Measurements from ENCODE around the gene COPB2.
"Not testable (repeated sequence)": the region's sequence is repeated elsewhere in the genome, so short reads cannot be mapped to it uniquely, and the experiment has no call there.

COPB2 gene

GRCh38 chr3:139418144-139418543, 28.7 kb upstream of the COPB2 start:
- Histone ChIP-seq H3K4me3 (replicated peaks; ENCODE audit: low read depth, low read length) (no peak overlapping the region), H3K36me3 (ENCODE audit: control insufficient read depth, insufficient read depth, low read length) (peaks cover 2% of the 10 kb centered on the region), H3K27me3 (replicated peaks; ENCODE audit: control insufficient read depth, insufficient read depth, low read length) (no peaks in the 10 kb centered on the region)
- DNase-seq (ENCODE audit: extremely low read depth, insufficient read length): no peak
- TF ChIP-seq CTCF (IDR thresholded peaks at IDR 0.05; ENCODE audit: insufficient read depth, low read length, poor library complexity, severe bottlenecking): no peak

DNA sequence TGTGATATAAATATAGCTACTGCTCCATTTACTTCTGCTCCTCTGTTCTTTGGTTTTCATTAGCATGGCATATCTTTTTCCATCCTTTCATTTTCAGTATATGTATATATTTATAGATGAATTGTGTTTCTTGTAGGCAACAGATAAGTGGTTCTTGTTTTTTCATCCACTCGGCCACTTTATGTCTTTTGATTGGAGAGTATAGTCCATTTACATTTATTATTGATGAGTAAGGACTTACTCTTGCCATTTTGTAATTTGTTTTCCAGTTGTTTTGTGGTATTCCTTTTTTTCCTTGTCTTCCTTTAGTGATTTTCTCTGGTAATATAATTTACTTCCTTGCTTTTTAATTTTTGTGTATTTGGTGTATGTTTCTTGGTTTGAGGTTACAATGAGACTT, 26.8 kb upstream of the COPB2 start:
- Histone ChIP-seq H3K27me3 (replicated peaks; ENCODE audit: control insufficient read depth, insufficient read depth, low read length) (no peaks in the 10 kb centered on the region), H3K36me3 (ENCODE audit: control insufficient read depth, insufficient read depth, low read length) (no peaks in the 10 kb centered on the region), H3K4me3 (replicated peaks; ENCODE audit: low read depth, low read length) (no peak overlapping the region)
- TF ChIP-seq CTCF (IDR thresholded peaks at IDR 0.05; ENCODE audit: insufficient read depth, low read length, poor library complexity, severe bottlenecking): no peak
- no peak for DNase-seq (ENCODE audit: extremely low read depth, insufficient read length)

DNA sequence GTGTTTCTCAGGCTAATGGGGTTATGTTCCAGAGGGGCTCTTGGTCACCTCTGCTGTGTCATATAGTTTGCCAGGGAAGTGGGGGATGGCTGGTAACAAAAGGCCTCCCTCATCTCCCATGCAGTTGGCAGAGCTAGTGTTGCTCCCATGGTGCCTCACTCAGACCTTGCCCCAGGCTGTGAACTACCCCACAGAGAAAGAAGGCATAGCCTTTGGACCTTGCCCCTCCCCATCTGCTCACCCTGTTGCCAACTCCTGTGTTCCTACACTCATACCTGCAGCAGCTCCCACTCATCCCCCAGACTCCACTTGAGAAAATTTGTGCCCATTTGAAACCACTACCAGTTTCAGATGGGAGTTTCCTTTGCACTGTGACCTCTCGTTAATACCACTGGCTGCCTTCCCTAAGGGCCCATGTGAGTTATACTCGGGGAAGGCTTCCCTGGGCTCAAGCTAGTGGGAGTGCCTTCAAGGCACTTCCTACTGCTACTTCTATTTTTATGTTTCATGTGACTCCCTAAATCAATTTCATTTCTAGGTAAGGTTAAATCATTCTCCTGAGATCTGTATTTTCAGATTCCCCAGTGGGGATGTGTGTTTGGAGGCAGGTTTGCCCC, 25.3 kb upstream of the COPB2 start:
- Histone ChIP-seq H3K36me3 (ENCODE audit: control insufficient read depth, insufficient read depth, low read length) (no peaks in the 10 kb centered on the region), H3K27me3 (replicated peaks; ENCODE audit: control insufficient read depth, insufficient read depth, low read length) (no peaks in the 10 kb centered on the region), H3K4me3 (replicated peaks; ENCODE audit: low read depth, low read length) (no peak overlapping the region)
- DNase-seq (ENCODE audit: extremely low read depth, insufficient read length): no peak
- no peak for TF ChIP-seq CTCF (IDR thresholded peaks at IDR 0.05; ENCODE audit: insufficient read depth, low read length, poor library complexity, severe bottlenecking)

GRCh38 chr3:139412891-139413290, 23.4 kb upstream of the COPB2 start:
- H3K27me3 ChIP-seq (replicated peaks; ENCODE audit: control insufficient read depth, insufficient read depth, low read length); H3K36me3 ChIP-seq (ENCODE audit: control insufficient read depth, insufficient read depth, low read length); DNase-seq (ENCODE audit: extremely low read depth, insufficient read length); H3K4me3 ChIP-seq (replicated peaks; ENCODE audit: low read depth, low read length): not testable (repeated sequence)

- H3K27me3 ChIP-seq (replicated peaks; ENCODE audit: control insufficient read depth, insufficient read depth, low read length); H3K4me3 ChIP-seq (replicated peaks; ENCODE audit: low read depth, low read length); H3K36me3 ChIP-seq (ENCODE audit: control insufficient read depth, insufficient read depth, low read length); DNase-seq (ENCODE audit: extremely low read depth, insufficient read length): not testable (repeated sequence)
Measured at GRCh38 chr3:139401155-139401554, 11.7 kb upstream of the COPB2 start.

DNA sequence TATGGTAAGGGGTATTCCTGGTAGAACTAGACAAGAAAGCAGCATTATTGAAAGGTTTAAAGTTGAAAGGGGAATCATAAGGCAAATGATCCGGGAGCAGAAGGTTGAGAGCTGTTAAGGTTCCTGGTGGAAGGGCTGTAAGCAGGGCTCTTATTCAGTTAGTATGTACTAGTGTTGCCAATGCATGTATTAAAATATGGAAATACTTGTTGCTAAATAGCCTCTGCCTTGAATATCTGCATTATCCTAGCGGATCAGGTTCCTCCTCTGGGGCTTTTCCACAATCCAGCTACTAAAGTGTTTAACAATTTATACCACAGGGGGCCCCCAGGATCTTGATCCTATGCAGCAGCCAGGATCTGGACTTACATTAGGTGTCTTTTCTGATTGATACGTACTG, 7.3 kb upstream of the COPB2 start:
- no peak for DNase-seq (ENCODE audit: extremely low read depth, insufficient read length)

More for the DNA sequence above, 7.3 kb upstream of the COPB2 start:
- H3K27me3 ChIP-seq (replicated peaks; ENCODE audit: control insufficient read depth, insufficient read depth, low read length): no peaks in the 10 kb centered on the region
- no peak for TF ChIP-seq CTCF (IDR thresholded peaks at IDR 0.05; ENCODE audit: insufficient read depth, low read length, poor library complexity, severe bottlenecking)
- no peaks in the 10 kb centered on the region for H3K36me3 ChIP-seq (ENCODE audit: control insufficient read depth, insufficient read depth, low read length)
- H3K4me3 ChIP-seq (replicated peaks; ENCODE audit: low read depth, low read length): no peak overlapping the region
